Esophagus muscularis mucosa (tissue), 4 donors: Measurements from ENCODE around the gene RUNX2. TPM values are rescaled to one million over a fixed set of nuclear protein-coding genes. Genes with fewer than 3 reads are reported as not detected.

Source experiments
- DNase-seq: peaks from one replicate; pipeline ENCODE4 v3.0.0-alpha.2; 2017; ENCODE audit errors: extremely low spot score
- H3K27ac ChIP-seq, 4 donors: fragments of 200-600 bp; sonication (generic); replicated peaks in 1 of 4; 1 replicate in 3 of 4; 2 replicates in 1 of 4; pipeline ENCODE4 v1.5.1; 2016 to 2019; ENCODE audit warnings: mild to moderate bottlenecking in 1 of 4
- H3K27me3 ChIP-seq, 4 donors: fragments of 200-600 bp; sonication (generic); one replicate each; pipeline versions ENCODE4 v1.5.1 to v1.6.0; 2016 to 2019
- H3K36me3 ChIP-seq, 4 donors: fragments of 200-600 bp; sonication (generic); one replicate each; pipeline ENCODE4 v1.5.1; 2016 to 2019
- H3K4me1 ChIP-seq, 4 donors: fragments of 200-600 bp; sonication (generic); one replicate each; pipeline ENCODE4 v1.5.1; 2016 to 2019
- H3K4me3 ChIP-seq, 4 donors: fragments of 200-600 bp; sonication (generic); 1 replicate in 2 of 4; 2 replicates in 2 of 4; pipeline ENCODE4 v1.5.1; 2016 to 2019; ENCODE audit warnings: mild to moderate bottlenecking in 4 of 4, moderate library complexity in 1 of 4
- H3K9me3 ChIP-seq, 4 donors: fragments of 200-600 bp; sonication (generic); 1 replicate in 3 of 4; 2 replicates in 1 of 4; pipeline ENCODE4 v1.5.1; 2016 to 2019
- CTCF ChIP-seq, 3 experiments: fragments of 200-600 bp in 2 of 3; fragments of 450-650 bp in 1 of 3; sonication (generic) in 2 of 3; IDR thresholded peaks; one replicate each; pipeline ENCODE4 v1.5.1; 2017 to 2019; ENCODE audit warnings: antibody characterized with exemption in 3 of 3, mild to moderate bottlenecking in 2 of 3, moderate library complexity in 1 of 3
- EP300 ChIP-seq: sonication (generic); formaldehyde crosslinking; IDR thresholded peaks from one replicate; pipeline ENCODE4 v1.6.1; 2017; ENCODE audit warnings: antibody characterized with exemption
- POLR2A ChIP-seq: fragments of 450-650 bp; IDR thresholded peaks from one replicate; pipeline ENCODE4 v1.6.1; 2017; ENCODE audit warnings: antibody characterized with exemption, moderate library complexity, mild to moderate bottlenecking, low read depth
- POLR2AphosphoS5 ChIP-seq, 2 donors: sonication (generic); formaldehyde crosslinking; IDR thresholded peaks; one replicate each; pipeline ENCODE4 v1.6.1; 2017; ENCODE audit warnings: antibody characterized with exemption in 2 of 2
- WGBS: methylation state at CpG from one replicate; pipeline ENCODE4 v1.1.5; 2018; 5-methylcytosine and 5-hydroxymethylcytosine counted together
- intact Hi-C: fragments of 100-400 bp; cut with DNase I; formaldehyde crosslinking; loops from one replicate; pipeline ENCODE4 v1.15.1; 2023
- total RNA-seq, 4 donors: library from RNA; depleted of rRNA; stranded (reverse); fragments of >200 nt; gene quantifications; one replicate each; pipeline versions ENCODE4 v1.1.0 to v1.2.1, GENCODE V29; 2016

The RUNX2 gene
- total RNA-seq, 4 donors from 2014 or later = 1.0 to 1.6 (median 1.4) TPM

DNA sequence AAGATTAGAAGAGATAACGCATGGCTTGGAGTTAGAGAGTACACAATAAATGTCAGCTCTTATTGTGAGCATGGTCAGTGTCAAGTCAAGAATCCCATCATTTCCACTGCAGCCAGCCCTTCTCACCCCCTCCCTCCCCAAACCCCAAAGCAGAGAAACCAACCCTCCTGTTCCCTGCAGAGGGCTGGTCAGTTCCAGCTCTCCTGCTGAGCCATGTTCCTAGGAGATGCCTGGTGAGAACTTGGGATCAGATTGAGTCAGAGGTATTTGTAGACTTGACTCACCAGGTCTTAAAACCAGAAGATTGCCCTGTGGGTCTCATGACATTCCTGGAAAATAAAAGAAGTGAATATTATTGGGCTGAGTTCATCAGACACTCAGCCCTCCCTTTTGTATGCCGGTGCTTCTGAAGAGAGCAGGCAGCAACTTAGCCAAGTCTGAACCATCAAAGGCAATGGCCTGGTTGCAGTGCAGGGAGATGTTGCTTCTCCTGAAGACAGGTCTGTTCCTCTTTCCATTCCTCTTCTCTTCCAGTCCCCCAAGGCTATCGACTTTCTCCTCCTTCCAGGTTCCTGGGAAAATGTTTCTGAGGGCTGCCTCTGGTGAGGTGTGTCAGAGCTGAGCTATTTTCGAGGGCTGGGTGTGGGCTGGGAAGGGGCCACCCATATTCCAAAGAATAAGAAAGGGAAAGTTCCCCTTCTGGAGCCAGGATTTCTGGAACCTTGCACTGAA is 327.8 kb downstream of the RUNX2 start:
- 80% methylated on average over 4 of the region's 4 CpGs for WGBS
- DNase-seq = no peak
- H3K27me3 ChIP-seq = peaks cover 0 to 14% (median 0%) of the 10 kb centered on the region in 4 donors
- peaks cover 0 to 7% (median 0%) of the 10 kb centered on the region in 4 donors for H3K9me3 ChIP-seq
- H3K27ac ChIP-seq = no peak overlapping the region
- TF ChIP-seq POLR2AphosphoS5 (IDR thresholded peaks at IDR 0.05) (no peak), EP300 (no peak), CTCF (IDR thresholded peaks at IDR 0.05) (no peak), POLR2A (no peak)
- H3K36me3 ChIP-seq = no peaks in the 10 kb centered on the region
- no peaks in the 10 kb centered on the region for H3K4me1 ChIP-seq
- intact Hi-C loops = no loop called here
- H3K4me3 ChIP-seq = no peak overlapping the region

DNA sequence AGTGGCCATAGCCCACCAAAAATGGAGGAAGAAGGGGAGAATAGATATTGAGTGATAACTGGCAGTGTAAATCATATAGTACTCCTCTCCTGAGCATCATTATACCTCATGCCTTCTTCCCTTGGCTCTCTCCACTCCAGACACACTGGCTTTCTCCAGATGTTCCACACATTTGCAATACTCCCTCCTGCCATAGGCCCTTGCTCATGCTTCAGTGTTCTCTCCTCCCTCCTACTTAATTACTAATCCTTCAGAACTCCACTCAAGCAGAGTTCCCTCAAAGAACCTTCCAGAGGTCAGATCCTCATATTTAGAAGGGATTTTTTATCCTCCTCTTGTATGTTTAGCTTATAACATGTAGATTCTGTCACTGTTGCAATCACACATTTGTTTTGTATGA is 329.1 kb downstream of the RUNX2 start:
- no peaks in the 10 kb centered on the region for H3K36me3 ChIP-seq
- no peaks in the 10 kb centered on the region for H3K4me1 ChIP-seq
- H3K27ac ChIP-seq = no peak overlapping the region
- no peak overlapping the region for H3K4me3 ChIP-seq
- DNase-seq = no peak
- TF ChIP-seq POLR2AphosphoS5 (IDR thresholded peaks at IDR 0.05) = no peak
- TF ChIP-seq CTCF (IDR thresholded peaks at IDR 0.05) = no peak
- no peak for TF ChIP-seq POLR2A
- TF ChIP-seq EP300 = no peak
- intact Hi-C loops = no loop called here
- peaks cover 0 to 7% (median 0%) of the 10 kb centered on the region in 4 donors for H3K9me3 ChIP-seq
- peaks cover 0 to 23% (median 0%) of the 10 kb centered on the region in 4 donors for H3K27me3 ChIP-seq

GRCh38 chr6:45658400-45658799 is 330.3 kb downstream of the RUNX2 start:
- peaks cover 3 to 4% (median 4%) of the 10 kb centered on the region in 4 donors for H3K4me1 ChIP-seq
- TF ChIP-seq POLR2A (no peak), EP300 (no peak), CTCF (IDR thresholded peaks at IDR 0.05) (no peak), POLR2AphosphoS5 (IDR thresholded peaks at IDR 0.05) (no peak)
- WGBS = 96% methylated on average over 1 of the region's 1 CpG
- no peak overlapping the region for H3K4me3 ChIP-seq
- peaks cover 0 to 32% (median 5%) of the 10 kb centered on the region in 4 donors for H3K27me3 ChIP-seq
- no peak for DNase-seq
- no peak overlapping the region for H3K27ac ChIP-seq
- intact Hi-C loops = no loop called here
- peaks cover 0 to 7% (median 0%) of the 10 kb centered on the region in 4 donors for H3K9me3 ChIP-seq
- H3K36me3 ChIP-seq = no peaks in the 10 kb centered on the region

DNA sequence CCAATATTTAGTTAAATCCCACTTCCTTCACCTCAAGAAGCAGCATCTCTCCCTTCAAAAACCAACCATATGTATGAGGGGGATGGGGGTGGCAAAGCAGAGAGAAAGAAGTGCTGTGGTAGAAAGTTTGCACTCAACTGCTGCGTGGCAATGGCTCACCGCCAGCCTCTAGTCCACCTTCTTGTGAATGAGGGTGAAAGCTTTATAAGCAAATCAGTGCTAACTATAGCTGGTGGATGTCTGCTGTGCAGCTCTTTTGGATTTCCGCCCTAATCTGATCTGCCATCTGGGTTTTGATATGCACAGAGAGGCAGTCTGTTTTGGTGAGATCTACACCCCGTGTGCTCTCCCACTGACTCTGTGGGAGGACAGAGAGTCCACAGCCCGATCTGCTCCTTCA is 330.8 kb downstream of the RUNX2 start:
- DNase-seq = no peak
- Histone ChIP-seq H3K27me3 (peaks cover 0 to 36% (median 11%) of the 10 kb centered on the region in 4 donors), H3K4me3 (no peak overlapping the region), H3K4me1 (peaks cover 8 to 10% (median 10%) of the 10 kb centered on the region in 4 donors), H3K9me3 (peaks cover 0 to 7% (median 0%) of the 10 kb centered on the region in 4 donors), H3K36me3 (no peaks in the 10 kb centered on the region), H3K27ac (no peak overlapping the region)
- no peak for TF ChIP-seq EP300
- no peak for TF ChIP-seq POLR2AphosphoS5 (IDR thresholded peaks at IDR 0.05)
- no peak for TF ChIP-seq CTCF (IDR thresholded peaks at IDR 0.05)
- 63% methylated on average over 5 of the region's 5 CpGs for WGBS
- intact Hi-C loops = no loop called here
